ENCODE results near the gene PROM1. TPM values are rescaled to one million over a fixed set of nuclear protein-coding genes. Genes with fewer than 3 reads are reported as not detected.
A peak's percentile ranks its signal among the peaks of the same experiment; 100 is the strongest.

PROM1 gene
- total and polyA plus RNA-seq, 2 of the 13 experiments (the other 11 are each of a cell fraction or from before 2014, with no cell fraction given) = 3.9 to 16.4 TPM

DNA sequence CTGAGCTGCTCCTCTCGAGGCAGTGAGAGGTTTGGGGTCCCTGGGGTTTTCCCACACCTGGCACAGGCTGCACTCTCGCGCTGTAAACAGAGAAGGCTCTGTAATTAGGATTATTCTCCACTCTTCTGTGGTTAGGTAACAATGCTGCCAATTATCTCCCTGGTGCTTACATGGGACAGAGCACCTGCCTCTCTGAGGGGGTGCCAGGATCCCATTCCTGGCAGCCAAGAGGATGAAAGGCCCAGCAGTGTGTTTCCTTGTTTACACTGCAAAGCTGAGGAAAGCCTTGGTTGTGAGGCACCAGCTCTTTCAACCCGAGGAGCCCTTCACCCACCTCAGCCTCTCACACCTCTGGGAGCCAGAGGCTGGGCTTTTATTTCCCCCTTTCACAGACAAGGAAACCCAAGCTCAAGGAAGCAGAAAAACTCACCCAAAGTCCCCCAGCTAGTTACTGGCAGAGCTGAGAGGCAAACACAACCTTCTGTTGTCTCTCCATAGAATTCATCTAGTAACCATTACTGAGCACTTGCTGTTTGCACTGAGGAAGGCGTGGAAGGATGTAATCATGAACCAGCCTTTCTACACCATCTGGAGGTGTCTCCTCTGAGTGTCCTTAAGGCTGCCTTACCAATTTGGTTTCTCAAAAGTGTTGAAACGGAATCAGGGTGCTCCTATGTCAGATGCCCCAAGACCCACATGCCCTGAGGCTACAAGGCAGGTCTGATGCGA lies 39.7 kb upstream of the PROM1 start:
- Histone ChIP-seq H3K4me3 (replicated peaks in 1 of 3; ENCODE audit: insufficient read depth in 1 of 3, low read depth in 2 of 3, low read length in 3 of 3) (no peak overlapping the region), H3K4me2 (ENCODE audit: low read depth, low read length) (peak overlapping the region; percentile 37; the same call in 1 of the 2 replicates), H3K27ac (ENCODE audit: extremely low read length, insufficient read depth, low read length) (no peak overlapping the region), H3K9ac (ENCODE audit: insufficient read depth, low read depth, low read length) (no peak overlapping the region), H3K9me3 (ENCODE audit: low read length) (no peaks in the 10 kb centered on the region), H3K79me2 (ENCODE audit: insufficient read depth, low read length) (no peaks in the 10 kb centered on the region), H4K20me1 (ENCODE audit: insufficient read depth, low read length) (no peaks in the 10 kb centered on the region), H2AFZ (ENCODE audit: low read length) (no peak overlapping the region), H3K27me3 (ENCODE audit: control insufficient read depth in 1 of 2, insufficient read depth in 2 of 2, low read length in 2 of 2) (peaks cover 0 to 9% of the 10 kb centered on the region in 2 experiments; a peak in 4 of 5 replicates), H3K4me1 (ENCODE audit: insufficient read depth, low read length) (peaks cover 70% of the 10 kb centered on the region), H3K36me3 (replicated peaks in 1 of 2; ENCODE audit: control insufficient read depth in 1 of 2, insufficient read depth in 2 of 2, low read length in 2 of 2) (no peaks in the 10 kb centered on the region)
- no peak for DNase-seq (ENCODE audit: low spot score)
- intact Hi-C loops (cut with micrococcal nuclease; ENCODE audit: unreplicated experiment) (no loop called here), in situ Hi-C loops (cut with HindIII; ENCODE audit: extremely low pct_ligation_motif_present, low pct_unique_long_range_greater_than_20kb) (no loop called here)
- ATAC-seq = no peak; the same call in 2 of the 3 replicates
- POLR2A ChIA-PET = interaction anchor here (0.9 to 1.3 kb wide), 2 partner anchors 17 to 28 kb away, joined by 3 to 4 read pairs; no protein-coding TSS in a partner anchor
- 49% methylated on average over 4 of the region's 7 CpGs for WGBS (ENCODE audit: low lambda C conversion rate)
- CTCF ChIA-PET (ENCODE audit: low intra/inter-chr PET ratio, low total read pairs) = no interaction called here
- BruUV-seq (replicated peaks) = no TSS peak
- FAIRE-seq = no peak
- TF ChIP-seq, protein P1, sequence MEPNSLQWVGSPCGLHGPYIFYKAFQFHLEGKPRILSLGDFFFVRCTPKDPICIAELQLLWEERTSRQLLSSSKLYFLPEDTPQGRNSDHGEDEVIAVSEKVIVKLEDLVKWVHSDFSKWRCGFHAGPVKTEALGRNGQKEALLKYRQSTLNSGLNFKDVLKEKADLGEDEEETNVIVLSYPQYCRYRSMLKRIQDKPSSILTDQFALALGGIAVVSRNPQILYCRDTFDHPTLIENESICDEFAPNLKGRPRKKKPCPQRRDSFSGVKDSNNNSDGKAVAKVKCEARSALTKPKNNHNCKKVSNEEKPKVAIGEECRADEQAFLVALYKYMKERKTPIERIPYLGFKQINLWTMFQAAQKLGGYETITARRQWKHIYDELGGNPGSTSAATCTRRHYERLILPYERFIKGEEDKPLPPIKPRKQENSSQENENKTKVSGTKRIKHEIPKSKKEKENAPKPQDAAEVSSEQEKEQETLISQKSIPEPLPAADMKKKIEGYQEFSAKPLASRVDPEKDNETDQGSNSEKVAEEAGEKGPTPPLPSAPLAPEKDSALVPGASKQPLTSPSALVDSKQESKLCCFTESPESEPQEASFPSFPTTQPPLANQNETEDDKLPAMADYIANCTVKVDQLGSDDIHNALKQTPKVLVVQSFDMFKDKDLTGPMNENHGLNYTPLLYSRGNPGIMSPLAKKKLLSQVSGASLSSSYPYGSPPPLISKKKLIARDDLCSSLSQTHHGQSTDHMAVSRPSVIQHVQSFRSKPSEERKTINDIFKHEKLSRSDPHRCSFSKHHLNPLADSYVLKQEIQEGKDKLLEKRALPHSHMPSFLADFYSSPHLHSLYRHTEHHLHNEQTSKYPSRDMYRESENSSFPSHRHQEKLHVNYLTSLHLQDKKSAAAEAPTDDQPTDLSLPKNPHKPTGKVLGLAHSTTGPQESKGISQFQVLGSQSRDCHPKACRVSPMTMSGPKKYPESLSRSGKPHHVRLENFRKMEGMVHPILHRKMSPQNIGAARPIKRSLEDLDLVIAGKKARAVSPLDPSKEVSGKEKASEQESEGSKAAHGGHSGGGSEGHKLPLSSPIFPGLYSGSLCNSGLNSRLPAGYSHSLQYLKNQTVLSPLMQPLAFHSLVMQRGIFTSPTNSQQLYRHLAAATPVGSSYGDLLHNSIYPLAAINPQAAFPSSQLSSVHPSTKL (CRISPR knock-in tag; IDR thresholded peaks at IDR 0.05) = peak; percentile 55; the same call in 1 of the 2 replicates
- TF ChIP-seq ISL2 (CRISPR knock-in tag; IDR thresholded peaks at IDR 0.05) (peak; percentile 52), FOXA1 (IDR thresholded peaks at IDR 0.05) (no peak), FOXA1 (CRISPR knock-in tag; IDR thresholded peaks at IDR 0.05) (peak; percentile 68), TBX2 (CRISPR knock-in tag; IDR thresholded peaks at IDR 0.05; ENCODE audit: borderline replicate concordance) (peak; percentile 35; the same call in 1 of the 2 replicates), KAT8 (CRISPR knock-in tag; IDR thresholded peaks at IDR 0.05) (no peak), NRL (CRISPR knock-in tag; IDR thresholded peaks at IDR 0.05; ENCODE audit: borderline replicate concordance) (no peak), HMG20A (CRISPR knock-in tag; IDR thresholded peaks at IDR 0.05; ENCODE audit: borderline replicate concordance) (peak; percentile 56; the same call in 1 of the 2 replicates), XRCC5 (optimal IDR thresholded peaks at IDR 0.05; ENCODE audit: low read length) (no peak), SOX13 (IDR thresholded peaks at IDR 0.05) (no peak), SOX13 (CRISPR knock-in tag; conservative IDR thresholded peaks at IDR 0.05 in 1 of 2, IDR thresholded peaks at IDR 0.05 in 1 of 2) (peak in 1 of 2 experiments; percentile 55; a peak in 2 of 4 replicates), TCF7 (IDR thresholded peaks at IDR 0.05; ENCODE audit: low read depth) (peak; percentile 40; the same call in 1 of the 2 replicates), FOXP1 (IDR thresholded peaks at IDR 0.05) (no peak), FOXP1 (CRISPR knock-in tag; IDR thresholded peaks at IDR 0.05) (0 out of 2 replicates have a peak, but pooled peaks have one; percentile 30), MXD4 (CRISPR knock-in tag; IDR thresholded peaks at IDR 0.05) (no peak), ZNF207 (IDR thresholded peaks at IDR 0.05; ENCODE audit: borderline replicate concordance) (no peak), CENPX (CRISPR knock-in tag; IDR thresholded peaks at IDR 0.05) (no peak), HNRNPL (IDR thresholded peaks at IDR 0.05; ENCODE audit: low read depth, low read length) (peak; percentile 71; the same call in 1 of the 2 replicates)
- TF ChIP-seq, protein P2, sequence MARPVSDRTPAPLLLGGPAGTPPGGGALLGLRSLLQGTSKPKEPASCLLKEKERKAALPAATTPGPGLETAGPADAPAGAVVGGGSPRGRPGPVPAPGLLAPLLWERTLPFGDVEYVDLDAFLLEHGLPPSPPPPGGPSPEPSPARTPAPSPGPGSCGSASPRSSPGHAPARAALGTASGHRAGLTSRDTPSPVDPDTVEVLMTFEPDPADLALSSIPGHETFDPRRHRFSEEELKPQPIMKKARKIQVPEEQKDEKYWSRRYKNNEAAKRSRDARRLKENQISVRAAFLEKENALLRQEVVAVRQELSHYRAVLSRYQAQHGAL (CRISPR knock-in tag; IDR thresholded peaks at IDR 0.05; ENCODE audit: not compliant biosample characterization) = no peak
- TF ChIP-seq, protein P3, sequence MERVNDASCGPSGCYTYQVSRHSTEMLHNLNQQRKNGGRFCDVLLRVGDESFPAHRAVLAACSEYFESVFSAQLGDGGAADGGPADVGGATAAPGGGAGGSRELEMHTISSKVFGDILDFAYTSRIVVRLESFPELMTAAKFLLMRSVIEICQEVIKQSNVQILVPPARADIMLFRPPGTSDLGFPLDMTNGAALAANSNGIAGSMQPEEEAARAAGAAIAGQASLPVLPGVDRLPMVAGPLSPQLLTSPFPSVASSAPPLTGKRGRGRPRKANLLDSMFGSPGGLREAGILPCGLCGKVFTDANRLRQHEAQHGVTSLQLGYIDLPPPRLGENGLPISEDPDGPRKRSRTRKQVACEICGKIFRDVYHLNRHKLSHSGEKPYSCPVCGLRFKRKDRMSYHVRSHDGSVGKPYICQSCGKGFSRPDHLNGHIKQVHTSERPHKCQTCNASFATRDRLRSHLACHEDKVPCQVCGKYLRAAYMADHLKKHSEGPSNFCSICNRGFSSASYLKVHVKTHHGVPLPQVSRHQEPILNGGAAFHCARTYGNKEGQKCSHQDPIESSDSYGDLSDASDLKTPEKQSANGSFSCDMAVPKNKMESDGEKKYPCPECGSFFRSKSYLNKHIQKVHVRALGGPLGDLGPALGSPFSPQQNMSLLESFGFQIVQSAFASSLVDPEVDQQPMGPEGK (CRISPR knock-in tag; IDR thresholded peaks at IDR 0.05) = peak; percentile 23; the same call in 1 of the 2 replicates

Measured in HepG2 (cell line).